ENCODE measurements around the gene PNPLA3.
A peak's percentile ranks its signal among the peaks of the same experiment; 100 is the strongest.

PNPLA3 gene

DNA sequence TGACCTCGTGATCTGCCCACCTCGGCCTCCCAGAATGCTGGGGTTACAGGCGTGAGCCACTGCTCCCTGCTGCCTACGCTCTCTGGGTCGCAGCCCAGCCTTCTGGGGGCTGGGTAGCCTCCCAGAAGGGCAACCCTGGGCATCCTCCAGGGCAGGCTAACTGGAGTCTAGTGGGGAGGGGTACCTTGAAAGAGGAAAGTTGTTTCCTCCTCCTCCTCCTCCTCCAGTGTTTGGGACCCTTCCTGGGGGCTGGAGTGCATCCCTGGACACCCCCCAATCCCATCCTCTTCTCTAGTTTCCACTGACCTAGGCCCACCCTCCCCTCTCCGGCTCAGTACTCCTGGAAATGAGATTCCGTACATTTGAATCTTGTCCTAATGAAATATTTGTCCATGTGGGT, 1.3 kb downstream of the PNPLA3 start:
- no peak for DNase-seq (ENCODE audit: low read depth, low spot score)

DNA sequence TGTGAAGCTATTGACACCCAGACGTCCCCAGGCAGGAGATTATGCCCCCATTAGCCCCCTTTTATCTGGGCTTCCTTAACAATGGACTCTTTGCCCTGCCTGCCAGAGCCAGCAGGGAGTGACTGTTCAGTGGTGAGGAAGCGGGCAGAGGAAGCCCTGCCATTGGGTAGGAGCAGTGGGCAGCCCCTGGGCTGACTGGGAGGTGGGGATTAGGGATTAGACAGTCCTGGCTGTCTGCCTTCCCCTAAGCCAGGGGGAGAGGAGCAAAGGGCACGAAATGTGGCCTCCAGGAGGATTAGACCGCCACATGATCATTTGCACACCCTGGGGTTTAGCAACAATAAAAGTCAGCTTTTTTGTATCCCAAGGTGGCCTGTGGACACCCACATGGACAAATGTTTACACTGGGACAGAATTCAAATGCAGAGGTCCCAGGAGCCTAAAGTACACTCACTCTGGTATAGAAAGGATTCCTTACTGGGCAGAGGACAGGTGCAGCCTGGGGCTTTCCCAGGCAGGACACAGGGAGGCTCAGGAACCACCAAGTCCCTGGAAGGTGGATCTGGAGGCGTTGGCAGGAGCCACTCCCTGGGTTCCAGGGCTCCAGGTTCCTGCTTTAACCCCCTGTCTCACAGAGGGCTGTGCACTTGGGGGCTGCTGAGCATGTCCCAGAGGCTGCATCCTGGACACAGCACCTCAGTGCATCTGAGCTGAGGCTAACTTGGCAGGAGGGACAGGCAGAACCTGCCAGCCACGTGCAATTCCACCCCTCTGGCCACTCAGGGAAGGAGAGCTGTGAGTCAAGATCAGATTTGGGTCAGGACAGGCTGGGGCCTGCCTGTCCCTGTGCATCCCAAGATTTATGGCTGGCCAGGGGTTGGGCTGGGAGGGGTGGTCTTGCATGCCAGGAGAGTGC, 2.1 kb downstream of the PNPLA3 start:
- peak; percentile 70 for DNase-seq (ENCODE audit: low read depth, low spot score)

DNA sequence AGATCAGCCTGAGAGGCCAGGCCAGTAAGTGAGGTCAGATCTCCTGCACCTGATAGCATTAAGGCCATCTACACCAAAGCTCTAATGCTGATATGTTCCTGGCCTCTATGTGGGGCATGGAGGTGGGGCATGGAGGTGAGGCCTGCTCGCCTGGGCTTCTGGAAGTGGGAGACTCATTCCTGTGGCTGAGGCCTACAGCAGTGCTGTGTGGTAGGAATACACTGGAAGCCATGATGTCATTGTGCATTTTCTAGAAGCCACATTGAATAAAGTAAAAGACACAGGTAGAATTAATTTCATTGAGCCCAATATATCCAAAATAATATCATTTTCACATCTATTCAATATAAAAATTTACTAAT, 2.7 kb downstream of the PNPLA3 start:
- no peak for DNase-seq (ENCODE audit: low read depth, low spot score)

DNA sequence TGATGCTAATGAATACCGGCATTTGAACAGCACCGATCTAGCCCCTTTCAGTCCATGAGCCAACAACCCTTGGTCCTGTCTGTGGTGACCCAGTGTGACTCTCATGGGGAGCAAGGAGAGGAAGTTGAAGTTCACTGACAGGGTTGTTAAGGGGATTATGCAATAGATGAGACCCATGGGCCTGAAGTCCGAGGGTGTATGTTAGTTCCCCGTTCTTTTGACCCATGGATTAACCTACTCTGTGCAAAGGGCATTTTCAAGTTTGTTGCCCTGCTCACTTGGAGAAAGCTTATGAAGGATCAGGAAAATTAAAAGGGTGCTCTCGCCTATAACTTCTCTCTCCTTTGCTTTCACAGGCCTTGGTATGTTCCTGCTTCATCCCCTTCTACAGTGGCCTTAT, 4.9 kb downstream of the PNPLA3 start:
- DNase-seq (ENCODE audit: low read depth, low spot score): no peak

DNA sequence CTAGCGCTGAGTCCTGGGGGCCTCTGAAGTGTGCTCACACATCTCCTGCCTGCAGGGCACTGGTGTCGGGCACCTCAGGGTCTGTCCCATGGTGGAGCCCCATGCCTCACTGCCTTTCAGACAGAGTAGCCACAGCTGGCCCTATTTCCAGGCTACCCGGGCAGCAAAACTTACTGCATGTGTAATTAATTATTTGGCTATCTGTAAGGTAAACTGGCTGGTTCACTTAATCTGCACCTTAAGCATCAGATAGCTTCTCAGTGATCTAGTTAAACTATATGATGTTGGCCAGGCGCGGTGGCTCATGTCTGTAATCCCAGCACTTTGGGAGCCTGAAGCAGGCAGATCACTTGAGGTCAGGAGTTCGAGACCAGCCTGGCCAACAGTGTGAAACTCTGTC, 5.3 kb downstream of the PNPLA3 start:
- no peak for DNase-seq (ENCODE audit: low read depth, low spot score)

DNA sequence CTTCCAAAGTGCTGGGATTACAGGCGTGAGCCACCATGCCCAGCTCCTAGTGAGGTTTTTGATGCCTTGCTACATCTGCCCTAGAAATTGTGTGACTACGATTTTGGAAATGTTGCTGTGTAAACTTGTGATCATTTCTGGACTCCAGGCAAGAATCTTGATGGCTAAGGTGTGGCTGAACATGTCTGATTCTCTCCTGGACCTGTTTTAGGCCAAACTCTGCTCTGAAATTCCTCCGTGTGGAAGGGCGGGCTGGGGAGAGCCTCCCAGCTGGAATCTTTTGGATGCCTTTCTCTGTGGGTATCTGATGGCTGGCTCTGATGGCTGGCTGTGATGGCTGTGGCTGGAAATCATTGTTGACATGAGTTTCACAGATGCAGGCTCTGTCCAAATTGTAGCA, 8.2 kb downstream of the PNPLA3 start:
- no peak for DNase-seq (ENCODE audit: low read depth, low spot score)

DNA sequence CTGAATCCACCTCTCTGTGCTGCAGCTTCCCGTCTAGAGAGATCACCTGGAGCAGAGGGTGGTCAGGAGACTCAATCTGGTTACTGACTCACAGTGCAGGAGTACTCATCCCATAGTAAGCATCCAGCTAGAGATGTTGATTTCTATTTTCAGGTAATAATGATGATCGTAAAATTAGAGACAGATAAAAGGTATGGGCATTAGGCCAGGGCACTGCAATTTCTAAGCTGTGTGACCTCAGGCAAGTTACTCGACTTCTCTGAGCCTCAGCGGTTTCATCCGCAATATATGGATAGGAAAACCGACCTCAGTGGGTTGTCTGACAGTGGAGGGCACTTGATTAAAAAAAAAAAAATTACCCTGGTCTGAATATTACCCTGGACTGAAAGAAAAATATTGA, 17.8 kb downstream of the PNPLA3 start:
- DNase-seq (ENCODE audit: low read depth, low spot score): no peak

DNA sequence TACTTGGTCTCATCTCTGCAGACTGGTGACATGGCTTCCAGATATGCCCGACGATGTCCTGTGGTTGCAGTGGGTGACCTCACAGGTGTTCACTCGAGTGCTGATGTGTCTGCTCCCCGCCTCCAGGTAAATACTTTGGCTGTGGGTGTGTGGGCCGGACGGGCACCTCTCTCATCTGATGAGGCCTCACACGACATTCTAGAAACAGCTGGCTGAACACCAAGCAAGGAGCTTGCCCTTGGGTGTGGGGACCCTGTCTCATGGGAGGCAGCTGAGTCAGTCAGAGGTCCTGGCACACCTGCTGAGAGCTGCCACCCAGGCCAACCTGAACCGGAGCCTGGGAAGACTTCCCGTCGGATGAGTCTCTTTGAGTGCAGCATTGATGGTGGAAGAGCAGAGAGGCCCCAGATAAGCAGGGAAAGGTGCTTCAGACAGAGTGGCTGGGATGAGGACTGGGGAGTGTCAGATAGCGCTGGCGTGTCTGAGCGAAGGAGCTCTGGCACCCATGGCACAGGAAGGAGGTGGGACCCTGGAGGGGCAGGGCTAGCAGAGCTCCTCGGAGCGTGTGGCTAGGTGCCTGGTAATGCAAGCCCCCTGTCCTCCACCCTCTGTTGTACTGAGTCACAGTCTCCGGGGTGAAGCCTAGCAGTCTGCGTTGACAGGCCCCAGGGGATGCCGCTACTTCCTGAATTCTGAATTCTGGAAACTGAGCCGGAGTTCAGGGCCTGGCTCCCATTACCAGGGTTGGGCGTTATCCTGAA, 21.2 kb downstream of the PNPLA3 start:
- no peak for DNase-seq (ENCODE audit: low read depth, low spot score)

DNA sequence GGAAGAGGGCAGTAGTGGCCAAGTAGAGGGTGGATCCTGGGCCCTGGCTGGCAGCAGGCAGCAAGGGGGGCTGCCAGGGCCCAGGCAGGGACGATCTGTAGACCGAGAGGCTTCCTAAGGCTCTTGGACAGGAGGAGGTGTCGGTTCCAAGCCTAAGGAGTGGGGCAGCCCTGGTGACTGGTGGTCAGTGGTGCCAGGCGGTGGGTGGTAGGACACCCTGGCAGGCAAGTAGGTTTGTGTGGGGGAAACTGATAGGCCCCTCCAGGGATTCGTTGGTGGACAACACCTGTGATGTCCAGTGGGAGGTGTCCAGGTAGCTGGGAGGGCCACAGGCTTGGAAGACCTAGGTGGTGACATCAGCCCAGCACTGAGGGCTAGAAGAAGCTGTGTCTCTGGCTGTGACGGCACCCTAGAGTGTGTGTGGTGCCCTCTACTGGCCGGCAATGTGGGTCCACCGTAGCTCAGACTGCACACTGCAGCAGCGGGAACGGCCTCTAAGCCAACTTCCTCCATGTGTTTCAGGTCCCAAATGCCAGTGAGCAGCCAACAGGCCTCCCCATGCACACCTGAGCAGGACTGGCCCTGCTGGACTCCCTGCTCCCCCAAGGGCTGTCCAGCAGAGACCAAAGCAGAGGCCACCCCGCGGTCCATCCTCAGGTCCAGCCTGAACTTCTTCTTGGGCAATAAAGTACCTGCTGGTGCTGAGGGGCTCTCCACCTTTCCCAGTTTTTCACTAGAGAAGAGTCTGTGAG, 22.2 kb downstream of the PNPLA3 start:
- peak; percentile 83 for DNase-seq (ENCODE audit: low read depth, low spot score)

DNA sequence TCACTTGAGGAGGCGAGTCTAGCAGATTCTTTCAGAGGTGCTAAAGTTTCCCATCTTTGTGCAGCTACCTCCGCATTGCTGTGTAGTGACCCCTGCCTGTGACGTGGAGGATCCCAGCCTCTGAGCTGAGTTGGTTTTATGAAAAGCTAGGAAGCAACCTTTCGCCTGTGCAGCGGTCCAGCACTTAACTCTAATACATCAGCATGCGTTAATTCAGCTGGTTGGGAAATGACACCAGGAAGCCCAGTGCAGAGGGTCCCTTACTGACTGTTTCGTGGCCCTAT, 22.7 kb downstream of the PNPLA3 start:
- peak; percentile 22 for DNase-seq (ENCODE audit: low read depth, low spot score)

DNA sequence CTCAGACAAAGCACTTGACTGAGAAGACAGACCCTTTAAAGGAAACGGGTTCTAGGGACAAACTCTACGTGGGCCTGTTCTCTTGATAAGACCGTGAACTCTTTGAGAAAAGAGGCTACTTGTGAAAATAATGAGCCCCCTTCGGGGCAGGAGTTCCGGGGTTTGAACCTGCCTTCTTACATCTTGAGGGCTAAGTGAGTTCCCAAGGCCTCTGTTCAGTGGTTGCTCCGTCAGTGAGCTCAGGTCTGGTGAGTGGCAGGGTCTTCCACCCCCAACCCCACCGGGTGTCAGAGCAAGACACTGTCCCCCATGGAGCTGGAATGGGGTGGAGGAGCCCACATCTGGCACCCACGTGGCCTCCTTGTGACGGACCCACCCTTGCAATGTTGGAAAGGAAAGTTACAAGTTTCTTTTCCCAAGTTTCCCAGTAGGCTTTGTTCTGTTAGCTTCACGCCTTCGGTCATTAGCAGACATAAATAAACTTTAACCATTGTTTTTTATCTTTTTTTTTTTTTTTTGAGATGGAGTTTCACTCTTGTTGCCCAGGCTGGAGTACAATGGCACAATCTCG, 25.3 kb downstream of the PNPLA3 start:
- no peak for DNase-seq (ENCODE audit: low read depth, low spot score)

DNA sequence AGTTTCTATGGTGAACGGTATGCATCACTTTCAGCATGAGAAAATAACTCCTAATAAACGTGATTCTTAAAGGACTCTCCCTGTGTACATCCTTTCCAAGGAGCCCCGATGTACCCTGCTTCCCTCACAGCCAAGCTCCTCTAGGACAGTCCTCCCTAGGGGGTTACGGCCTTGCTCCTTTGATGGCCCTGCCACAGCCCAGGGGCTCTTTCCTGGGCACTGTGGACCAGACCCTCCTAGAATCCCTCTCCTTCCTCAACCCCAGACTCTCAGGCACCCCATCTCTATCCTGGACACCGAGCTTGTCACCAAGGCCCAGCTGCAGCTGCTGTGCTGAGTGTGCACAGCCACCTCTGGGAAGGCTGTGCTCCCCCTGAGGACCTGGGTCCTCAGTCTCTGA, 27.8 kb downstream of the PNPLA3 start:
- DNase-seq (ENCODE audit: low read depth, low spot score): no peak

DNA sequence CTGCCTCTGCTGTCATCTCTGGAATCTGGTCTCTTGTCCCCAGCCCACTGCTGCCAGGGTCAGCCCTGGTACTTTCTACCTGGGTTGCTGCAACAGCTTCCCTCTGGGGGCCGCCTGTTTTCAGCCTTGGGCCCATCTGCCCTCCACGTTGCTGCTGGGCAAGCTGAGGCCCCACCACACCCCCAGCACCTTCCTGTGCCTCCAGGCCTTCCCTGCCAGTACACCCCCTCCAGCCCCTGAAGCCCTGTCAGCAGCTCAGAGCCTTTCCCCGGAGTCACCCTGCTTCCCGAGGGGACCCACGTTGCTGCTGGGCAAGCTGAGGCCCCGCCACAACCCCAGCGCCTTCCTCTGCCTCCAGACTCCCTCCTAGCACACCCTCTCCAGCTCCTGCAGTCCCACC, 28.4 kb downstream of the PNPLA3 start:
- DNase-seq (ENCODE audit: low read depth, low spot score): no peak

DNA sequence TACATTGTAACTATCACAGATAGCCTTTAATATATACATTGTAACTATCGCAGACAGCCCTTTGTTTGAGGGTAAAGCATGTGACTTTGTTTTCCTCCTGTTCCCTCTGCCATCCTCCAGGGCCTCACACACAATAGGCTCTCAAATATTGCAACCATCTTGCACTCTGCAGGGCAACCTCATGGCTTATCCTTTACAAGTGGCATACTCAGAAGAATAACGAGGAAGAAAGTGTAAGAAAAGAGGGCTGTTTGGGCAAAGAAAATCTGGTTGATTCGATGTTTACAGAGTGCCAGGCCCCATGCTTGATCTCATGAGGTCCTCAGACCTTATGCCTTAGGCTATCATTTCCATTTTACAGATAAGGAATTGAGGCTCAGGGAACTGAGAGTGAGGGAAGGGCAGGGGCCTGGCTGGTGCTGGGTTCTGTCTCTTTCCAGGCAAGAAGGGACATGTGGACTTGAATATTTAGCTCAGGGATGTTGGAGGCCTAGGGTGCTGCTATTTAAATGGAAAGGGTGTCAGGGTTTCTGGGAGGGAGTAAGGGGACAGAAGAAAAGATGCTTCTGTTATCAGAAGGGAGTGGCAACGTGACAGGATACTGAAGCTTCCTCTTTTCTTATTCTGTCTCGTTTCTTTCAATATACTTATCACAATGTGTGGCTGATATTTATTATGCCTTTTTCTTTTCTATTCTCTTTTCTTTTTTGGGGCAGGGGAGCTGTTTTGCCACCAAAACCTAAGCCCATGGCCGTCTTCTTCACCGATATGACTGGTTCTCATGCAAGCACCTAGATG, 30.6 kb downstream of the PNPLA3 start:
- peak; percentile 25 for DNase-seq (ENCODE audit: low read depth, low spot score)

DNA sequence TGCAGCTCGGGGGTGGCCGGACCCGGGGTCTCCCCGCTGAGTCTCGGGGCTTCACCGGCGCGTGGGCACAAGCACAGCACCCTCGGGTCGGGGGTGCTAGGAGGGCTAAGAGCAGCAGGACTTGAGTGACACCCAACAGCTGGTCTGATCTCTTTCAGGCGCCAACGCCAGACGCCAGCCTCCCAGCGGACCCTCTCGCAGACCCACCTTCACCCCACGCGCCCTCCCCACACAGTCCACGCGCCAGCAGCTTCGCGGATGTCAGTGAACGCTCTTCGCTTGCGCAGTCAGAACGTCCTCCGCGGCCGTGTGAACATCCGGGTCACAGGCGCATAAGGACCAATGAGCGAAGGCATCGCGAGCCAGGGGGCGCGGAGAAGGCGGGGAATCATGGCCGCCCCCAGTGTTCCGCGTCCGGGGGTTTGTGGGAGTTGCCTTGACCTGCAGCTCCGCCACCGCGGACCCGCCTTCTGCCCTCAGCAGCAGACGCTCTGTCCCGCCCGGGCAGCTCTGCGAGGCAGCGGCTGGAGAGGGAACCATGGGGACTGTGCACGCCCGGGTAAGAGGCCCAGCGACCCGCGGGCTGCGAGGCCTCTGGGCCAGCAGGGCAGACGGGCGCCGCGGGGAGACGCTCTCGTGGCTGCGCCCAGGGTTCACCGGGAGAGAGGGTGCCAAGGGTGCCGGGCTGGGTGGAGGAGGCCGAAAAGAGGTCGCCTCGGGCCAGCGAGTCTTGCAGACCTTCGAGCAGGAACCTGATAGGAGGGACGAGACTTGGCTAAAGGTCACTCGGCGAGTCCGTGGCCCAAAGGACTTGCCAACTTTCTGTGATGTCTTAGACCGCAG, 31.7 kb downstream of the PNPLA3 start, which contains the start of gene SAMM50:
Gene SAMM50 (plus strand): TSS at position 403 of the 843 bp plus-strand sequence. CDS start 136 bp downstream, at position 539.
- peak; percentile 93 for DNase-seq (ENCODE audit: low read depth, low spot score)

DNA sequence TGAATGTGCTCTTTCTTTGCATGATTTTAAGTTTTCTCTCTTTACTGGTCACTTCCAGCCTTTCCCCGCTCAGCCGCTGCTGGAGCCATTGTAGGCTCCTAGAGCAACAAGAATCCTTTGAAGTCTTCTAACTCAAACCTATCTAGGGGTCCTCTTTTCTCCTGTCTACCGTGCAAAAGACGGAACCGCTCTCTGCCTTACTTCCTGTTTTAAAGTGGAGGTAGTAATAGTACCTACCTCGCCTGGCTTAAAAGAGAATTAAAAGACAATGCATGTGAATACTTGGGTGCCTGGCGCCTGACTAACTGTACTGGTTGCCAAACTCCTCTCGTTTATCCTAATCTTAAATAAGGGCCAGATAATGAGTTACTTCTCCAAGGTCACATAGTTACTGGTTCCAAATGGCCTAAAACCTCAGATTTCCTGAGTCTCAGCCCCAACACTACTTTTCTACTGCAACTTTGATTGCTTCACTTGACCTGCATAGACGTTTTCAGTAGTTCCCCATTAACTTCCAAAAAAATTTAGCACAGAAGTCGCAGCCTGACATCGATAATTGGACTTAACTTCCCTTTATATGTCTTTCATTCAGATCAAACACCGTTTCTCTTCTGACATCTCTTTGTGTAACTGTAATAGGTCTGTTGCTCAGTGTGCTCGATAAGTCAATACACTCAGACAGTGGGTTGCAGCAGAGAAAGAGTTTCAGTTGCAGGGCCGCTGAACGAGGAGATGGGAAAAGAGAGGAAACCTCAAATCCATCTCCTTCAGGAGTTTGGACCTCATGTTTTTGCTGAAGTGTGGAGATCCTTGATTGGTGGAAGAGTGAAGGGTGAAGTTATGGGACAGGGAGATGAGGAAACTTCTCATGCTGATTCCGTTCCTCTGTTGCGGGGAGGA, 32.5 kb downstream of the PNPLA3 start:
- DNase-seq (ENCODE audit: low read depth, low spot score): no peak

DNA sequence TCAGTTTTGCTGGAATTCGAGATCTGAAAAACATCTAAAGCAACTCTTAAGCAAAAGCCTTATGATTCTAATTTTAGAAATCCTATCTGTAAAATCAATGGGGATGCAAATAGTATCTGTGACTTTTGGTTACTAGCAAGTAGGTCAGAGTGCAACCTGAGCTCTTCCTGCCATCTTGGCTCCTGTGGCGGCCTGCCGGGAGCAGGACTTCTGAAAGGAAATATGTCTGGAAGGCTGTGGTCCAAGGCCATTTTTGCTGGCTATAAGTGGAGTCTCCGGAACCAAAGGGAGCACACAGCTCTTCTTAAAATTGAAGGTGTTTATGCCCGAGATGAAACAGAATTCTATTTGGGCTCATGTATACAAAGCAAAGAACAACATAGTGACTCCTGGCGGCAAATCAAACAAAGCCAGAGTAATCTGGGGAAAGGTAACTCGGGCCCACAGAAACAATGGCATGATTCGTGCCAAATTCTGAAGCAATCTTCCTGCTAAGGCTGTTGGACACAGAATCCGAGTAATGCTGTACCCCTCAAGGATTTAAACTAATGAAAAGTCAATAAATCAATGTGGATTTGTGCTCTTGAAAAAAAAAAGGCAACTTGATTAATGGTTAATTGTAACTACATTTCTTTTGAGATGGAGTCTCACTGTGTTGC, 33.3 kb downstream of the PNPLA3 start:
- DNase-seq (ENCODE audit: low read depth, low spot score): no peak

DNA sequence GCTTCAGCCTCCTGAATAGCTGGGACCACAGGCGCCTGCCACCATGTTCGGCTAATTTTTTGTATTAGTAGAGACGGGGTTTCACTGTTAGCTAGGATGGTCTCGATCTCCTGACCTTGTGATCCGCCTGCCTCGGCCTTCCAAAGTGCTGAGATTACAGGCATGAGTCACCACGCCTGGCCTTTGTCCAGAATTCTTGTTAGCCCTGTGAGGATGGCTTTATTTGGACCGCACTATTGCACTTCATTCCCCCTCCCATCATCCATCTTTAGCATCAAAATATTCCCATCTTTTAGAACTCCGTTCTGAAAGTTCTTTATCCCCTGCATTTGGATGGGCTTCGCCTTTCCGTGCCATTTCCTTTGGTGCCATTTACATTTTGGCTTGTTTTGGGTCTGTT, 34.3 kb downstream of the PNPLA3 start:
- DNase-seq (ENCODE audit: low read depth, low spot score): no peak
